Parietal lobe (tissue), 2 donors: ENCODE measurements around the gene KDR. TPM values are rescaled to one million over a fixed set of nuclear protein-coding genes. Genes with fewer than 3 reads are reported as not detected.

ENCODE experiments used
- small RNA-seq: library from RNA; depleted of rRNA; stranded (forward); fragments of <200 nt; gene quantifications from one replicate; pipeline ENCODE3, GENCODE V24; 2014; ENCODE audit warnings: low replicate concordance
- total RNA-seq: library from RNA; depleted of rRNA; stranded (reverse); fragments of >200 nt; gene quantifications from one replicate; pipeline ENCODE4 v1.2.3, GENCODE V29; 2014

Gene KDR
- total RNA-seq = 10.6 TPM

DNA sequence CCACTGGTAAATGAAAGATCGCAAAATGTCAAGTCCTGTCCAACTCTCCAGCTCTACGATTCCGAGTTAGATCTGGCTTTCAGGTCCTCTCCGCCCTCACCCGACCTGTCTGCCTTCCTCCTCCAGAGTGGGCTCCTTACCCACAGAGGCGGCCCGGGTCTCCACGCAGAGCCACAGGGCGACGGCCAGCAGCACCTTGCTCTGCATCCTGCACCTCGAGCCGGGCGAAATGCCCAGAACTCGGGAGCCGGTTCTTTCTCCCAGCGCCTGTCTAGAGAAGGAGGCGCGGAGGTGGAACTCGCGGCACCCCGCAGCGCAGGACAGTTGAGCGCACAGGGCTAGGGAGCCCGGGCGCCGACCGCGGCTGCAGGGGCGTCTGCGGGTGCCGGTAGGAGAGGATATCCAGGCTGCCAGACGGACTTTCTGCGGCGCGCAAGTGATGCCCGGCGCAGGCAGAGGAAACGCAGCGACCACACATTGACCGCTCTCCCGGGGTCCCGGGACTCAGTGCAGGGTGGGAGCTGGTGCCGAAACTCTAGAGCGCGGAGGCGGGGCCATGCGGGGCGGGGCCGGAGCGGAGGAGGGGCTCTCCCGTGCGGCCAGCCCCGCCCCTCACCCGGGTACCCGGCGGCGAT, at the start of gene KDR:
KDR (minus strand) TSS at position 509 of the 635 bp plus-strand sequence; CDS start at position 207, 302 bp downstream.

Small RNAs within 50 kb of the gene (small RNA-seq; reads per million reads assigned to genes)
- gene RN7SL424P = not detected
- gene RNU6-410P = not detected

Other genes starting within 250 kb of the KDR start
- gene SRD5A3, start 220.6 kb upstream of the KDR start, total RNA-seq = 8.1 TPM